HG03066 (cell line): ENCODE data around the gene STX11.
"Not testable (repeated sequence)": the region's sequence is repeated elsewhere in the genome, so short reads cannot be mapped to it uniquely, and the experiment has no call there.

ENCODE experiments used
- ATAC-seq: cut with Tn5 transposase; IDR thresholded peaks from one replicate; pipeline ENCODE4 v1.9.1; 2021; ENCODE audit warnings: low read depth; ENCODE audit not compliant: unreplicated experiment

The STX11 gene

DNA sequence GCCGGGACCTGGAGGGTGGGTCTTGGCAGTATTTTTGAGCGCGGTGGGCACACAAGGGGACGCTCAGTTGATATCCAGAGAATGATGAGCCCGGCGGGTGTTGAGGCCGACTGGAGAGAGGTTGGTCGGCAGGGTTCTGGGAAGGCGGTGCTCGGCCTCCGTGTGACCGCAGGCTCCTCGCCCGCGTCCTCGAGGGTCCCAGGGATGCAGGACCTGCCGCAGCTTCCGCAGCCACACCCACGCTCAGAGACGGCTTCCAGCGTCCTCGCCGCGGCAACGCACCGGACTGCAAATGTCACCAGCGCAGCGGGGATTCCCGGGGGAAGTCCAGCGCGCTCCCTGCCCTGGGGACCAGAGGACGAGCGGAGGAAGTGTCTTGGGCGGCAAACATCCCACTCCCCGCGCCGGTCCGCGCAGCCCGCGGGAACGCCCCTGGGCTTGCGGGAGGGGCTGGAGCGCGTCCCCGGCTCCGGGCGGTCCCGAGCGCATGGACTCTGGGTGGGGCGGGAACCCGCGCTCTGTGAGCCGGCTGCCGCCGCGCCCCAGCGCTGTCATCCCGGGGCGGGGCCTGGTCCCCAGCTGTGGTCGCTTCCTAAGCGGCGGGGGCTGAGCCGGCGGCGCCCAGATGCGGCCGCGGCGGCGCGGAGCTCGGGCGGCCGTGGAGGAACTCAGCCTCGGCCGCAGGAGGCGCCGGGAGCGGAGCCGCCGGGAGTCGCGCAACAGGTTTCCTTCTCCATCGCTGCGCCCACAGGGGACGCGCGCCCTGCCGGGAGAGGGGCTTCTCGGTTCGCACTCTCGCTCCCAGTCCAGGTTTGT lies at the start of gene STX11:
TSS of gene STX11 (plus strand) at position 624 of the 816 bp plus-strand sequence. CDS start 36,111 bp downstream, outside the sequence.
- ATAC-seq = peak; percentile 54

DNA sequence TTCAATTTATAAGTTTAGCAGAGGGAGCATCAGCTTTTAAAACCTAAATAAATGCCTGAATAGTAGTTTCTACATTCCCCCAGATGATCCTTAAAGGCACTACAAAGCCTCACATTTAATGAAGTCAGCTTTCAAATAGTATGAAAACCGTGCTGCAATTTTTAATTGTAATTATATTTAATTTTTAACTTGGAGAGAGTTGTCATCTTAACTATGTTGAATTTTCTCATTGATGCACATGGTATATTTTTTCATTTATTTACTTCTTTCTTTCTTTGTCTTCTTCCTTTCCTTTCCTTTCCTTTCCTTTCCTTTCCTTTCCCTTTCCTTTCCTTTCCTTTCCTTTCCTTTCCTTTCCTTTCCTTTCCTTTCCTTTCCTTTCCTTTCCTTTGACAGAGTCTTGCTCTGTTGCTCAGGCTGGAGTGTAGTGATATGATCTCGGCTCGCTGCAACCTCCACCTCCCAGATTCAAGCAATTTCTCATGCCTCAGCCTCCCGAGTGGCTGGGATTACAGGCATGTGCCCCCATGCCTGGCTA lies 47.2 kb upstream of the STX11 start:
- ATAC-seq = no peak

DNA sequence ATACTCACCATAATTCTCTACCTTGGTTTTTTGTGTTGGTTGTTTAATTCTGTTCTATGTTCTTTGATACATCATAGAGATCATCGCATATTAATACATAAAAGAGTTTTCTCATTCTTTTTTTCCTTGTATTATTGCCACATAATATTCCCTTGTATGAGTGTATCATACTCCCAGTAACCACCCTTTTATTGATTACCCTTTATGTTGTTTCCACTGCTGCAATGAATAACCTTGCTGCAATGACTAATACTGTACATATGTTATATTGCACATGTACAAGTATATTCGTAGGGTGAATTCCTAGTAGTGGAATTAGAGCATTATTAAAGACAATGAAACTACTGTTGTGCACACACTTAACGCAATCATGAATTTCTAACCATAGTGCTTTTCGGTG lies 45.8 kb upstream of the STX11 start:
- no peak for ATAC-seq

DNA sequence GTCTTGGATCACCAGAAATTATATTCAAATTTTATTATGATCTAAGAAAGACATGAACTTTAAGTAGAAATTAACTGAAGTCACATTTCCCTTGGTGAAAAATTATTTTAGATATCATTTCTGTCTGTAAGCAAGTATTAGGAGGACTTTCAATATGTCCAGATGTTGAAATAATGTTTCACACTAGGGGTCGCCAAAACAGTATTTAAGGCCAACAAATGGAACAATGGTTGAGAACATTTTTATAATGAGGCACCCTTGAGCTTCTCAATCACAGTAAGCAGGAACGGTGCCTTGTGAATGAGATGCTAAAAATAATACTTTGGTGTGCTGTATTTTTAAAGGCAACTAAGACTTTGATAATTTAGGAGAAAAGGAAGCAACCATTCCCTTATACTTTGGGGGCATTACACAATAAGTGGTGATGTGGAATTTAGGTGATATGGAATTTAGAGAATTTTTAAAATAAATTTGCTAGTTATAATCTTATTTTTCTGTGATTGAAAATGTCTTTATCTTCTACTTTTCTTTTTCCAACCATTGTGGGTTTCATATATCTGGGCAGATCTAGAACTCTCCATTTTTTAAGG lies 45.3 kb upstream of the STX11 start:
- ATAC-seq = peak; percentile 91

DNA sequence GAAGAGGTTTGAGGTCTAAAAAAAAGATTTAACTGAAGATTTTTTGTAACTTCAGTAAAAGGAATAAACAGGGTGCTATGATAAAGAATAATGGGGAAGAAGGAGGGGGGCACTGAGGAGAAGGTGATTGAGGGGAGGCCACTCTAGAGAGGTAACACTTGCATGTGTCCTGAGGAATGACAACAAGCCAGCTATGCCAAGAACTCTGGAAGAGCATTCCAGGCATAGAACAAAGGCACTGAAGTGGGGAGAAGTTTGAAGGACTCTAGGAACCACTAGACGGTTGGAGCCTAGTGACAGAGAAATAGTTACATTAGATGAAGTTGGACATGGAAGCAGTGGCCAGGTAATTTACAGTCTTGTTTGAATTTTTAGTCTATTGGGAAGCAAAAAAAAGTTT lies 44.1 kb upstream of the STX11 start:
- no peak for ATAC-seq

DNA sequence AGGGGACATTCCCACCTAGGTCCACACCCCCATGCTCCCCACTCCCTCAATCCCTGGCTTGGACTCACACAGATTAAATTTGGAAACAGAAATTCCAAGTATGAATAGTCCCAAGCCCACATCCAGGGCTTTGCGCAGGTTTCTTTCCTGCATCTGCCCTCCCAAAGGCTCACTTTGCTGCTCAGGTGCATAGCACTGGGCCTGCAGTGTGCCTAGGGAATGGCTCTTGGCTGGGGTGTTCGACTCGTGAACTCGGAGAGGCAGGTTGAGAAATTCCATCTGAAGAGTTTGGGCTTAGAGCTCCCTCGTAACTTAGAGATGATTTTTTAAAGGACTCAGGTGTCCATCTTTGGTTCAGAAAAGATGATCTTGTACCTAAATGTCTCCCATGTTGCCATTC lies 40.1 kb upstream of the STX11 start:
- no peak for ATAC-seq

DNA sequence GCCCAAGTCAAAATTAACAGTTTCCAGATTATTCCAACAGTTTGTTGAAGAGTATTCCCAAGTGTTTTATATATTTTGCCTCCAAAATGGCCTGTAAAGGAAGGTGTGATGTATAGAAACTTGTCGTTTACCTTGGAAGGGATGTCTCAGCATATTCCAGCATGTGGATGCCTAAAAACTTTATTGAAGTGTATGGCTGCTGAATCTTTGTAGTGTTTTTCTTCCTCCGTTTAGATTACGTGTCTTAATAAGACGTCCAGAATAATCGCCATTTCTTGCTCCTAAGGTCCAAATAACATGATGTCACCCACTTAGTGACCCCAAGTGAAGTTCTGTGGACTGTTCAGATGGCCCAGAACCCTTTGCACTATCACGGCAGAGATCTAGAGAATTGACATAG lies 37.0 kb upstream of the STX11 start:
- no peak for ATAC-seq

DNA sequence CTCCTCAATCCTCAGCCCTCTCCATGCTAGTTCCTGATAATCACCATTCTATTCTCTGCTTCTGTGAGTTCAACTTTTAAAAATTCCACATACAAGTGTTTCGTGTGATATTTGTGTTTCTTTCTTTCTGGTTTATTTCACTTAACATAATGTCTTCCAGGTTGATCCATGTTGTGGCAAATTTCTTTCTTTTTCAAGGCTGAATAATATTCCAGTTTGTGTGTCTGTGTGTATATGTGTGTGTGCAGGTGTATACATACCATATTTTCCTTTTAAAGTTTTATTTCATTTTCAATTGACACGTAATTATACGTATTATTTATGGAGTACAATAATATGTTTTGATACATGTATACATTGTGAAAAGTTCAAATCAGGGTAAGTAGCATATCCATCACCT lies 35.1 kb upstream of the STX11 start:
- ATAC-seq = no peak

DNA sequence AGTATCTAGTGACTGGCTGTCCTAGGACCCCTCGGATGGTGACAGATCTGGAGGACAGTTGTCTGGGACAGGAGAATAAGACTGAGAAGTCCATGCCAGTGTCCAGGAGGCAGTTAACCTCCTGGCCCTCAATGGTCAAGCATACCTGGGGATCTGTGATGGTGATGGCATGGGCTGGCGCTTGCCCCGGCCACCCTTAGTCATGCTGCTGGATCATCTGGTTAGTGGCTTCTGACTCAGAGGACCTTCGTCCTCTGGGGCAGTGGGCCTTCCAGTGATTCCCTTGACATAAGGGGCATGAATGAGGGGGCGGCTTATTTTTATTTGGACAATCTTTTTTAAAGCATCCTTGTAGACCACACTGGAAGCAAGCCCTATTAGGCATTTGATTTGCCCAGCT lies 30.9 kb upstream of the STX11 start:
- no peak for ATAC-seq

DNA sequence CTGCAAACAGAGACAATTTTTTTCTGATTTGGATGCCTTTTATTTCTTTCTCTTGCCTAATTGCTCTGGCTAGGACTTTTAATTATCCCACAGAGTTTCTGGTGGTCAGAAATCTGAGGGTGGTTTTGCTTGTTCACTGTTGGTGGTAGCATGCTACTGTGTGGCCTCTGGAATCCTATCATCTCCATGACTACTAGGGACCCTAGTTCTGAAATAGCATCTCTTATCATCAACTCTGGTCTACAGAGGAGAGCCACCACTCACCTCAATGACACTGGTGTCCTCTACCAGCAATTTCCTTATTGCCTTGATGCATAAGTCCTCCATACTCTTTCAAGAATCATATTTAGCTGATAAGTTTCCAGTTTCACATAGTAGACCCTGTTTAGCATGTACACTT lies 27.5 kb upstream of the STX11 start:
- ATAC-seq = no peak

DNA sequence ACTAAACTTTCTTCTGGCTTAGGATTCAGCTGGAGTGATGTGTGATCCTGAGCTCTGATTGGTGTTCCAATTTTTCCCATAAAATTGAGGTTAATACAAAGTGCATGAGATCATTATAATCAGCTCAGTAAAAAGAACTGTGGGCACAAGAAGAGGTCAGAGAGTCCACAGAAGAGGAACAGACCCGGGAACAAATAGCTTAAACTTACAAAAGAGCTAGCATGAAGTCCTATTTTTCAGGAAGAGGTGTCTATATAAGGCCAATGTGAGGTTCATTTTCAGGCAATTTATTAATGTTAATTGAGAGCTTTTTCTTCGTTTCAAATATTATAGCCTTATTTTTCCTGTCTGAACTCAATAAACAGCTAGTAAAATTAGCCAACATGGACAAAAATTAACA lies 26.9 kb upstream of the STX11 start:
- no peak for ATAC-seq

DNA sequence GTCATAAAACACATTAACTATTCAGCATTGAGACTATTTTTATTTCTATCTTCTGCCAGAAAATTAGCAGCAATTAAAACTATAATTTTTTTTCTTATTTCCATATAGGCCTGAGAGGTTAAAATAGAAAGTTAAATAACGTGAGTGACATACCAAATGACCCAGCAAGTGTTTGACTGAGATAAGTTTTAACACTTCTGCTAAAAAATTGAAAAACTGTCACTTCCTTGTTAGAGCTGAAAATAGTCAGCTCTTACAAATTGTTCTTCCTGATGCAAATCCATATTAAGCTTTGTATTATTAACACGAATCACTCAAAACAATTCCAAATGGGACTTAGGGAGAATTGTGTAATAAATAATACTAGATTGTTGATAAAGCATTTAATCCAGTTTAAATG lies 26.5 kb upstream of the STX11 start:
- ATAC-seq = no peak

DNA sequence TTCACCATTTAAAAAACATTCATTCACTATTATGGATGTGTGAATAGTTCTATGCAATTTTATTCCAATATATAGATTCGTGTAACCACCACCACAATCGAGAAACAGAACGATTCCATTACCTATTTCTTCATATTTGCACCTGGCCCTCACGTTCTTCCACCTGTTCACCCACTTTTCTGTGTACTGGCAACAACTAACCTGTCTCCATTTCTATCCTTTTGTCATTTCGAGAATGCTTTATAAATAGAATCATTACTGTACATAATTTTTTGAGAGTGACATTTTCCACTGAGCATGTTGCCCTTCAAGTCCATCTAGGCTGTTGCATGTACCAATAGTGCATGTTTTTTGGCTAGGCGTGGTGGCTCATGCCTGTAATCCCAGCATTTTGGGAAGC lies 23.2 kb upstream of the STX11 start:
- peak; percentile 57 for ATAC-seq

DNA sequence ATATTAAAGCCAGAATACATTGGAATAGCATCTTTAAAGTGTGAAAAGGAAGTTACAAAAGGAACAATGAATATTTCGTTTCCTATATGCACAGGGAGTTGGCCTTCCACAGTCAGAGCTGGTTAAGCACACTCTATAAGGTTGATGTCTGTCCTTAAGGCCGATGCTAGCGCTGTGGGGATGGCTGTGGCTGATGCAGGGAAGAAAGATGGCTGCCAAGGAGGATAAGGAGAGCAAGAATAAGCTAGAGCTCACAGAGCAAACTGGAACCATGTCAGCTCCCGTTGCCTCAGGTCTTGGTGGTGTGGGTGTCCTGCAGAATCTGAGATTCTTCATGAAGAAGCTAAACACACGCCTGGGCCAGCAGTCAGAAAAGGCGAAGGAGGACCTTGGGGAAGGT lies 20.8 kb upstream of the STX11 start:
- ATAC-seq = no peak

DNA sequence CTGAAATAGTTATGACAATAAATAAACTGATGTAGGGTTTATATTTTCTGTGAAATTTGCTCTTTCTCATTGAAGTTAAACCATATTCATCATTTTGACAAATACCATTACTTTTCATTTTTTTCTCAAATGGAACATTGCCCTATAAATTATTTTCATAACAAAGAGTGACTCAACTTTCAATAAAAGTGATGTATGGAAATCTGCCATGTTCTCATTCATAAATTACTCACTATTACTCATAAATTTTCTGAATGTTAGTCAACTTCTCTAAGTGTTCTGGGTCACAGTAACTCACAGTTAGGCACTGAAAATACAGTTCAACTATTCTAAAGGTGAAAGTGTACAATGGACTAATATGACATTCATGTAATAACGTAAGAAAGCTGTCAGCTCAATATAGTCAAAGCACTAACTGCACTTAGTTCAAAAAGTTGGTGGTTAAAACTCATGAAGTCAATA lies 19.0 kb upstream of the STX11 start:
- ATAC-seq = no peak

DNA sequence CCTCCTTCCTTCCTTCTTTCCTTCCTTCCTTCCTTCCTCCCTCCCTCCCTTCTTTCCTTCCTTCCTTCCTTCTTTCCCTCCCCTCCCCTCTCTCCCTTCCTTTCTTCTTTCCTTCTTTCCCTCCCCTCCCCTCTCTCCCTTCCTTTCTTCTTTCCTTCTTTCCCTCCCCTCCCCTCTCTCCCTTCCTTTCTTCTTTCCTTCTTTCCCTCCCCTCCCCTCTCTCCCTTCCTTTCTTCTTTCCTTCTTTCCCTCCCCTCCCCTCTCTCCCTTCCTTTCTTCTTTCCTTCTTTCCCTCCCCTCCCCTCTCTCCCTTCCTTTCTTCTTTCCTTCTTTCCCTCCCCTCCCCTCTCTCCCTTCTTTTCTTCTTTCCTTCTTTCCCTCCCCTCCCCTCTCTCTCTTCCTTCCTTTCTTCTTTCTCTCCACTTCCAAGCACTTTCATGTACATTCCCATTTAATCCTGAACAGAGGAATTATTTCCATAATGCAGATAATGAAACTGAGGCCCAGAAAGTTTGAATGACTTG lies 18.1 kb upstream of the STX11 start:
- not testable (repeated sequence) for ATAC-seq

DNA sequence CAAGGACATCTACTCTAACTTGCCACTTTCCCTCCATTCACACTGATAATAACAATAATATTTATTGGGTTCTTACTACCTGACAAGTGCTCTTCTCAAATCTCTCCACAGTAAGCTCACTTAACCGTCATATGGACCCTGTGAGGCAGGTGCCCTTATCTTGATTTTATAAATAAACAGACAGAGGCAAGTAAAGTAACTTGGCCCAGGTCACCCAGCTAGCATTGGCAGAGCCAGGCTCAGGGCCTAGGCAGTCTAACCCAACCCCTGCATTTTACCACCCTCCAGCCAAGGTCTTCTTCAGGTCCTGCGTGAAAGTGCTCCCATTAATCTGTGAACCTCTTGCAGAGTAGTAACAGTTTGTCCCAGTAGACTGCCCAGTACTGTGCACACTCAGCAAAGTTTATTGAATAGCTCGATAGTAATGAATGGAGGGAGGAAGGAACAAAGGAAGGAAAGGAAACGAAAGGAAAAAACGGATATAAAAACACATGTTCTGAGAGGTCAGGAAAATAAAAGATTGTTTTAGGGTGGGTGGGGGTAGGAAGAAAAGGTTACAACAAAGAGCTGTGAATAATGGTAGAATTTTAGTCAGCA lies 17.0 kb upstream of the STX11 start:
- ATAC-seq = no peak

DNA sequence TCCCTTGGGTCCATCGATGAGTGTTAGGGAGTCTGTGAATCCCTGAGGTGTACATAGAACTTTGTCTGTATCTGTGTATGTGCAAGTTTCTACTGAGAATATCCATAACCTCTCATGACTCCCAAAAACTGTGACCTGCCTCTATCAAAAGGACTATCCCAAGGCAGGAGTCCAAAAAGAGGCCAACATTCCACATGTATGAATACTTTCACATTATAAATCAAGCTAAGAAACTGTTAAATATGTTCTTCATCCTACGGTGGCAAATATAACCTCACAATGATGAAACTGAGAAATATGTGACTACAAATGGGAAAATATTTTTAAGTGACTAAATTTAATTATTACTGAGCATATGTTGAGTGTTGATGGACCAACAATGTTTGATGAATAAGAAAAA lies 16.1 kb upstream of the STX11 start:
- no peak for ATAC-seq

DNA sequence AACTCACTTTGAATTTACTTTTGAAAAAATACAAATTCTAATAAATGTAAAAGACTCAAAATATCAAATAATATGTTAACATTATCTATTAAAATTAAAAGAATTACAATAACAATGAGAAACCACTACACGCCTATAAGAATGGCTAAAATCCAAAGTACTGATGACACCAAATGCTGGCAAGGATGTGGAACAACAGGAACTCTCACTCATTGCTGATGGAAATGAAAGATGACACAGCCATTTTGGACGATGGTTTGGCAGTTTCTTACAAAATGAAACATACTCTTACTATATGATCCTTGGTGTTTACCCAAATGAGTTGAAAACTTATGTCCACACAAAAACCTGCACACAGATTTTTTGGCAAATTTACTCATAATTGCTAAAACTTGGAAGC lies 15.6 kb upstream of the STX11 start:
- no peak for ATAC-seq

DNA sequence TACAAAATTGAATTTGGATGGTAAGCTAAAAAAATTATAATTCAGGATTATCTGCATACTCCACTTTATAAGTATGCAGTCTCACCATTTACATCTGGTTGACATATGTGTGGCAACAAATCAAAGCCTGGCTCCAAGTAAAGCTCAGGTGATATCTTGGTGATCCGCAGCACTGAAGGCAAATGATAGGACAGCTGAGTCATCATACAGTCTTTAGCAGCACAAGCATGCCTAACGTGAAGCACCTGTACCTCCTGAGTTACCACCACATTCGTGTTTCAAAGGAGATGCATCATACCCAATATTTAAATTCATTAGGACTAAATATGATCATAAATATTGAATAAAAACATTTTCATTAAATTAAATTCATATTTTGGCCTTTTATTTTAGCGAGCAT lies 11.8 kb upstream of the STX11 start:
- ATAC-seq = no peak

DNA sequence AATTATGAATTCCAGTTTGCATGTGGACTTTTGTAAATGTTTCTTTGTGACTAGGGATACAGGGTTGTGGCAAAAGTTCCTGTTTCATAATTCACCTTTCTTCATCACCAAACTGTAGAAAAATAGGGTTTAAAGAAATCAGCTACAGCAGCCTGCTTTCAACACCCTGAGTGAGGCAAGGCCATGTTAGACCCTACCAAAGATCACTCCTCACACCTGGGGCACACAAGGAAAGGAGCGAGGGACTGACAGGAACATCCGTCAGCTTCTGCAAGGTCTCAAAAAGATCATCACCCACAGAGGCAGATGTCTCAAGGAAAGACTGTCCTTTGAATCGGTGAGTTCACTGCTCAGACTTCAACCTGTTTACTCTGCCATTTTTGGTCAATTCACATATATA lies 10.5 kb upstream of the STX11 start:
- ATAC-seq = no peak
